Fibroblast of the aortic adventitia (primary cell): ENCODE data around the gene METTL17. TPM values are rescaled to one million over a fixed set of nuclear protein-coding genes. Genes with fewer than 3 reads are reported as not detected.

Source experiments
- DNase-seq: peaks from one replicate; pipeline ENCODE4 v3.0.0-alpha.2; 2010; ENCODE audit warnings: low read depth
- H3K4me3 ChIP-seq: 2 replicates; pipeline ENCODE4 v1.5.1; 2011; ENCODE audit warnings: low read depth, mild to moderate bottlenecking, control low read depth, low read length, moderate library complexity
- small RNA-seq: library from RNA; depleted of rRNA; stranded (forward); fragments of <200 nt; gene quantifications from one replicate; pipeline ENCODE3, GENCODE V24; 2012
- total RNA-seq: library from RNA; depleted of rRNA; stranded (reverse); fragments of >200 nt; gene quantifications from 2 replicates; pipeline ENCODE4 v1.2.3, GENCODE V29; 2012; ENCODE audit warnings: low replicate concordance
- TF ChIP-seq, protein P1 (sequence below): IDR thresholded peaks from 2 replicates; pipeline ENCODE4 v1.5.1; 2011; ENCODE audit warnings: mild to moderate bottlenecking, low read length, control low read depth, inconsistent platforms; ENCODE audit not compliant: insufficient read depth

The METTL17 gene
- total RNA-seq, 1 donor, result 44.2 TPM

DNA sequence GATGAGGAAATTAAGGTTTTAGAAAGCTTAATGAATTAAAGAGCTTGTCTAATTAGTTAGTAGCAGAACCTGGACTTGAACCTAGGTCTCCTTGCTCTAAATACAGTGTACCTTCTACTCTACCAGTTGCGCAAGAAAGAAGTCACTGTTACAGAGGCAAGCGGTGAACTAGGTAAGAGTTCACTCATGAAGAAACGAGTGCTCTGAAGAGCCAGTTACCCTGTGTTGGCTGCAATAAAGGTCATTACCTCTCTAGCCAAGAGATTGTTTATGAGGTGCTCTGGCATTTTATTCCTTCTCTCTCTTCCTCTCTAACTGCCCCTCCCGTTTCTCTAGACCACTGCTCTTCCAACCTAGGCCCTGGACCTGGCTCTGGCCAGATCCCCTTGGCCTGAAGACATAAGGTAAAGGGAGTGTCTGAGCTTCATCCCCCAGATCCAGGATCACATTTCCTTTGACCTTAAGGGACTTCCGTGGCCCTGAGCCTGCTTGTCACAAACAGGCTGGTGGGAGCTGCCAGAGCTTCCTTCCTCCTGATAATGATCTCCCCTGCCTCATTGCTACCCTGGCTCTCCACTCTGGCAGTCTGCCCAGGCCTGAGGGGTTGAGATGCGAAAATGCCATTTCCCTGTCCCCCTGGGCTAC lies 54.3 kb downstream of the METTL17 start:
- TF ChIP-seq, protein P1, sequence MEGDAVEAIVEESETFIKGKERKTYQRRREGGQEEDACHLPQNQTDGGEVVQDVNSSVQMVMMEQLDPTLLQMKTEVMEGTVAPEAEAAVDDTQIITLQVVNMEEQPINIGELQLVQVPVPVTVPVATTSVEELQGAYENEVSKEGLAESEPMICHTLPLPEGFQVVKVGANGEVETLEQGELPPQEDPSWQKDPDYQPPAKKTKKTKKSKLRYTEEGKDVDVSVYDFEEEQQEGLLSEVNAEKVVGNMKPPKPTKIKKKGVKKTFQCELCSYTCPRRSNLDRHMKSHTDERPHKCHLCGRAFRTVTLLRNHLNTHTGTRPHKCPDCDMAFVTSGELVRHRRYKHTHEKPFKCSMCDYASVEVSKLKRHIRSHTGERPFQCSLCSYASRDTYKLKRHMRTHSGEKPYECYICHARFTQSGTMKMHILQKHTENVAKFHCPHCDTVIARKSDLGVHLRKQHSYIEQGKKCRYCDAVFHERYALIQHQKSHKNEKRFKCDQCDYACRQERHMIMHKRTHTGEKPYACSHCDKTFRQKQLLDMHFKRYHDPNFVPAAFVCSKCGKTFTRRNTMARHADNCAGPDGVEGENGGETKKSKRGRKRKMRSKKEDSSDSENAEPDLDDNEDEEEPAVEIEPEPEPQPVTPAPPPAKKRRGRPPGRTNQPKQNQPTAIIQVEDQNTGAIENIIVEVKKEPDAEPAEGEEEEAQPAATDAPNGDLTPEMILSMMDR, result no peak

More for the DNA sequence above, 54.3 kb downstream of the METTL17 start:
- no peak for DNase-seq
- H3K4me3 ChIP-seq, result no peak overlapping the region

Small RNA genes within 50 kb of the gene (small RNA-seq; reads per million reads assigned to genes)
- gene RN7SL189P, result not detected

Other genes with a start within 250 kb of the METTL17 start
- not detected in 2 replicates for gene EDDM3A, start 244.1 kb upstream of the METTL17 start, total RNA-seq
- gene EDDM3B, start 221.6 kb upstream of the METTL17 start, total RNA-seq, result not detected in 2 replicates
- not detected in 2 replicates for gene RNASE6, start 208.7 kb upstream of the METTL17 start, total RNA-seq
- gene RNASE1, start 187.1 kb upstream of the METTL17 start, total RNA-seq, result 1.7 TPM in 1 of 2 replicates, not detected in the other
- not detected in 2 replicates for gene RNASE3, start 98.6 kb upstream of the METTL17 start, total RNA-seq
- not detected in 2 replicates for gene RNASE2, start 34.5 kb upstream of the METTL17 start, total RNA-seq
- gene SLC39A2, start 9.3 kb downstream of the METTL17 start, total RNA-seq, result 0.18 TPM in 1 of 2 replicates, not detected in the other
- 1.8 and 10.5 TPM in 2 replicates for gene NDRG2, start 35.1 kb downstream of the METTL17 start, total RNA-seq
- not detected in 2 replicates for gene TPPP2, start 40.2 kb downstream of the METTL17 start, total RNA-seq
- not detected in 2 replicates for gene RNASE13, start 44.8 kb downstream of the METTL17 start, total RNA-seq
- gene RNASE7, start 52.4 kb downstream of the METTL17 start, total RNA-seq, result not detected in 2 replicates
- gene RNASE8, start 67.8 kb downstream of the METTL17 start, total RNA-seq, result not detected in 2 replicates
- gene ARHGEF40, start 80.3 kb downstream of the METTL17 start, total RNA-seq, result 47.4 and 71.9 TPM in 2 replicates
- 5.9 and 22.4 TPM in 2 replicates for gene ZNF219, start 108.7 kb downstream of the METTL17 start, total RNA-seq
- gene TMEM253, start 111.1 kb downstream of the METTL17 start, total RNA-seq, result 0.27 TPM in 1 of 2 replicates, not detected in the other
- gene OR5AU1, start 166.1 kb downstream of the METTL17 start, total RNA-seq, result 0.08 TPM in 1 of 2 replicates, not detected in the other